Suprapubic skin (tissue), 3 donors: ENCODE data around the gene SESN2.

Experiments
- EP300 ChIP-seq: sonication (generic); formaldehyde crosslinking; IDR thresholded peaks from one replicate; pipeline ENCODE4 v1.6.1; 2017; ENCODE audit warnings: antibody characterized with exemption
- TF ChIP-seq, protein P1 (sequence below), 2 donors: fragments of 200-600 bp in 1 of 2; fragments of 450-650 bp in 1 of 2; sonication (generic) in 1 of 2; IDR thresholded peaks; one replicate each; pipeline ENCODE4 v1.5.1; 2016 to 2019; ENCODE audit warnings: antibody characterized with exemption in 2 of 2, mild to moderate bottlenecking in 1 of 2, moderate library complexity in 1 of 2

DNA sequence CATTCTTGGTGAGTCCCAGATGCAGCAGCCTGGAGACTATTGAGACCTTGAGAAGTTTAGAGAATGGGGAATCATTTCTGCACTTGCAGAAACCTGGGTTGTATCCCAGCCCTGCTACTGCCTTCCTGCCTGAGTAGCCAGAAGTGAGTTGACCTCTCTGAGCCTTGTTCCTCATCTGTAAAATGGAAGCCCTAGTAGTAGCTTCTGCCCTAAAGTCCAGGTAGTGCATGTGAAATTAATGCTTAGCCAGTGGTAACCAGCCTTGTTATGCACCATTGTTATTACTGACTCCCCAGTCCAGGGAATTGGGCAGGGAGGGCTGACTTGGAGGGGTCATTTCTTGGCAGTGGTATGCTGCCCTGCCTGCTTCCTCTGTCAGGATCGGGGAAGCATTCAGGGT, 5.6 kb downstream of the SESN2 start:
- TF ChIP-seq, protein P1, sequence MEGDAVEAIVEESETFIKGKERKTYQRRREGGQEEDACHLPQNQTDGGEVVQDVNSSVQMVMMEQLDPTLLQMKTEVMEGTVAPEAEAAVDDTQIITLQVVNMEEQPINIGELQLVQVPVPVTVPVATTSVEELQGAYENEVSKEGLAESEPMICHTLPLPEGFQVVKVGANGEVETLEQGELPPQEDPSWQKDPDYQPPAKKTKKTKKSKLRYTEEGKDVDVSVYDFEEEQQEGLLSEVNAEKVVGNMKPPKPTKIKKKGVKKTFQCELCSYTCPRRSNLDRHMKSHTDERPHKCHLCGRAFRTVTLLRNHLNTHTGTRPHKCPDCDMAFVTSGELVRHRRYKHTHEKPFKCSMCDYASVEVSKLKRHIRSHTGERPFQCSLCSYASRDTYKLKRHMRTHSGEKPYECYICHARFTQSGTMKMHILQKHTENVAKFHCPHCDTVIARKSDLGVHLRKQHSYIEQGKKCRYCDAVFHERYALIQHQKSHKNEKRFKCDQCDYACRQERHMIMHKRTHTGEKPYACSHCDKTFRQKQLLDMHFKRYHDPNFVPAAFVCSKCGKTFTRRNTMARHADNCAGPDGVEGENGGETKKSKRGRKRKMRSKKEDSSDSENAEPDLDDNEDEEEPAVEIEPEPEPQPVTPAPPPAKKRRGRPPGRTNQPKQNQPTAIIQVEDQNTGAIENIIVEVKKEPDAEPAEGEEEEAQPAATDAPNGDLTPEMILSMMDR (IDR thresholded peaks at IDR 0.05) = no peak
- TF ChIP-seq EP300 = no peak
